Activated gamma-delta T cell treated with anti-CD3 and anti-CD28 coated beads, Interleukin-2, amount 50 U/mL, for 16 hours (primary cell): ENCODE measurements around the gene SHKBP1.

Experiments
- DNase-seq: peaks from one replicate; pipeline ENCODE4 v3.0.0-alpha.2; 2020; ENCODE audit warnings: low read depth

SHKBP1 gene

DNA sequence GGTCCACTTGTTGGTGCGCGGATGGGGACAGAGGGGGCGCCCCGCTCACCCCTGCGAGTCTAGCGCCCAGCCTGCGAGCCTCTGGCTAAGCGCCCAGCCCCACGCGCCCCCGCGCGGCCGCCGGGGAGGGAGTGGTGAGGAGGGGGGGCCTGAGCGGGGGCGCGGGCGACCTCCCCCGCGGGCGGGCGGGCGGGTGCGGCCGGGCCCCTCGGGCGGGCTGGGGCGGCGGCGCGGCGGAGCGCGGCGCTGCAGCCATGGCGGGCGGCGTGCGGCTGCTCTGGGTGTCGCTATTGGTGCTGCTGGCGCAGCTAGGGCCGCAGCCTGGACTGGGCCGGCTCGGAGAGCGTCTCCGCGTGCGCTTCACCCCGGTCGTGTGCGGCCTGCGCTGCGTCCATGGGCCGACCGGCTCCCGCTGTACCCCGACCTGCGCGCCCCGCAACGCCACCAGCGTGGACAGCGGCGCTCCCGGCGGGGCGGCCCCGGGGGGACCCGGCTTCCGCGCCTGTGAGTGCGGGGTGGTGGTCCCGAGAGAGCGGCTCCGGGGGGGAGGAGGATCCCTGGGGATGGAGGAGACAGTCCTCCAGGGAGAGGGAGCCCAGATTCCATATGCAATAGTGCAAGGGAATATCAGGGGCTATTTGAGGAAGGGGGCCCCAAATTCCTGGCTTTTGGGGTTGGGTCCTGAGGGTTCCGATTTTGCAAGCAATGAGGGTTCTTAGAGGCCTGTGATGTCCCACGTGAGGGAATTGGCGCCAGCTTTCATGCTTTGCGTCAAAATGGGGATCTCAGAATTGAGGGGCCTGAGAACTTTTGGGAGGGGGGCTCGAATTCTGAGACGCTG, 24.7 kb downstream of the SHKBP1 start, which contains the start of gene LTBP4:
Gene LTBP4 (plus strand): TSS at position 236 of the 841 bp plus-strand sequence. CDS start 19 bp downstream, at position 255.
- no peak for DNase-seq

DNA sequence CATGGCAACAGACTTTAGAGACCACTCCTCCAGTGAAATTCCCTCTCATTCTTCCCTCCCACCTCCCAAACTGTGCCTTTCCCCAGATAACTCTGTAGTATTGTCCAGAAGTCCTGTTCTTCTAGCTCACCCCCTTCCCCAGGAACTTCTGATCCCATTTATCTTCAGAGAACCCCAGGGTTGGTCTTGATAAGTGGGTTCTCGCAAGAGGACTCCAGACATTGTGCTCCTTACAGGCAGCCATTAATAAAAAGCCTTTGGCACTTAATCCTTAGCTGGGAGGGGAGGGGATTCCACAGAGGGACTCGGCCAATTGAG, 26.4 kb downstream of the SHKBP1 start:
- no peak for DNase-seq

DNA sequence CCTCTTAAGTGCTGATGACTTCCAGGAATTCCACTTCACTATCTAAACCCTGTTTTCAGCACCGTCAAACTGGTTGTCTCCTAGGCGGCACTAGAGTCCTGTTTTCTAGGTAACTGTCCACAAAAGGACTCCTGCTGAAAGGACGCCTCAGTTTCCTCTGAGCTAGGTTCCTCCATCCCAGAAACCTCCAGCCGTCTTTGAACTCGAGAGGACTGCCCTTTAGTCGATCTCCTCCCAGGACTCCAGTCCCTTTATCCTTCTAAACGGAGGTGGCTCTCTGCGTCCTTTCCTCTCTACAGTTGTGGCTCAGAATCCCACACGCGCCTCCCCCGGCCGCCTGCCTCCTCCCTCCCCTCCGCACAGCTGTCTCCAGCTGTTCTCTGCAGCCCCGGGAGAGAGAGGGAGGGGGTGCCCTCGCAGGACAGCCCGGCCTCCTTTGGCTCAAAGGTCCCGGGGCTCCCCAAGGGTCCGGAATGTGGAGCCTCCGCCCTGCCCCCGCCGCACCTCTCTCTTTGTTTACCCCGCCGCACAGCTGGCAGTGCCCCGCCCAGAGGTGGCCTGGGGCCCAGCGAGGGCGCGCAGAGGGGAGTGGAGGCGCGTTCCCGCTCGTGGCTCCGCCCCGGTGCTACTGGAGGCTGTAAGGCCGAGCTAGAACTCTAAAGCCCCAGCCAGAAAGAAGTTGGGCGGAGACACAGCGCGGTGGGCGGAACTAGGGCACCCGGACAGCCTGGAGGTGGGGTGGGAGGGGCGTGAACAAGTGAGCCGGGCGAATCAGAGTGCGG, 26.9 kb downstream of the SHKBP1 start:
- peak; percentile 90 for DNase-seq

DNA sequence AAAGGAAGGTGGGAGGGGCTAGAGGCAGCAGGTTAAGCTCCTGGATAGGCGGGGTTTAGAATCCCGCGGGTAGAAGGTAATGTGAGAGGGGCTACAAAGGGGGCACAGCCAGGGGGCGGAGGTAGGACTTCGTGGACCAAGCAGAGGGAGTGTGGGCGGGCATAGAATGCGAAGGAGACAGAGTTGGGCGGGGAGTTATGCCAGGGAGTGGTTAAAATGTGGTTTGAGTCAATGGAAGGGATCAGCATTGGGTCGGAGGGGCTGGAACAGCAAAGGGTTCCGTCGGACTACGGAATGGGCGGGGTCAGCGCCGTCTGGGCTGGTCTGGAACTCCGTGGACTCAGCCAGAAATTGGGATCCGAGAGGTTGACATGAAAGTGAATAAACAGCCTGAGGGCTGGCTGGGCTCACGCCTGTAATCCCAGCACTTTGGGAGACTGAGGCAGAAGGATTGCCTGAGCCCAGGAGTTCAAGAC, 27.5 kb downstream of the SHKBP1 start:
- no peak for DNase-seq

DNA sequence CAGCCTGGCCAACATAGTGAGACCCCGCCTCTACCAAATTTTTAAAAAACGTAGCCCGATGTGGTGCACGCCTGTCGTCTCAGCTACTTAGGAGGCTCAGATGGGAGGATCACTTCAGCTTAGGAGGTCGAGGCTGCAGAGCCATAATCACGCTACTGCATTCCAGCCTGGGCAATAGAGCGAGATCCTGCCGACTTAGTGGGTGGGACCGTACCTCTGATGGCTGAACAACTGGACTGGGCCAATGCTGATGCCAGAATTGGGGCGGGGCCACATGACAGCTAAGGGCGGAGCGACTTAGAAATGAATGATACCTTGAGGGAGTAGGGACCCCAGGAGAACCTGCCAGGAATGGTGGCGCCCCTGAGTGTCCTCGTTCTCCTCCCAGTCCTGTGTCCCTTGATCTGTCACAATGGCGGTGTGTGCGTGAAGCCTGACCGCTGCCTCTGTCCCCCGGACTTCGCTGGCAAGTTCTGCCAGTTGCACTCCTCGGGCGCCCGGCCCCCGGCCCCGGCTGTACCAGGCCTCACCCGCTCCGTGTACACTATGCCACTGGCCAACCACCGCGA, 28.1 kb downstream of the SHKBP1 start:
- DNase-seq, result no peak

DNA sequence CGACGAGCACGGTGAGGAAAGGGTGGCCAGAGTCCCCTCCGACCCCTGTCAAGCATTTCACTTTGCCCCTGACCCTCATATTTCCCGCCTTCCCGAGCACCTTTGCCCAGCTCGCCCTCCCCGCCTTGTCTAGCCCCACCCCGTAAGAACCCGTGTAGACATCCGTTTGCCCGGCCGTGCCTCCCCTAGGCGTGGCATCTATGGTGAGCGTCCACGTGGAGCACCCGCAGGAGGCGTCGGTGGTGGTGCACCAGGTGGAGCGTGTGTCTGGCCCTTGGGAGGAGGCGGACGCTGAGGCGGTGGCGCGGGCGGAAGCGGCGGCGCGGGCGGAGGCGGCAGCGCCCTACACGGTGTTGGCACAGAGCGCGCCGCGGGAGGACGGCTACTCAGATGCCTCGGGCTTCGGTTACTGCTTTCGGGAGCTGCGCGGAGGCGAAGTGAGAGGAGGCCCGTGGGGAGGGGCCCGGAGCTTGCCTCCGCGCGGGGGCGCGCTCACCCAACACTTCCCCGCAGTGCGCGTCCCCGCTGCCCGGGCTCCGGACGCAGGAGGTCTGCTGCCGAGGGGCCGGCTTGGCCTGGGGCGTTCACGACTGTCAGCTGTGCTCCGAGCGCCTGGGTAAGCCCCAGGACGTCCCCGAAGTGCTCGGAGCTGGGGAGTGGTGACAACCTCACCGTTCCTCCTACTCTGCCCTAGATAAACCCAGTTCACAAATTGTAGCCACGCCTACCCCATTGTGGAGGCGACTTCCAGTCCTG, 28.7 kb downstream of the SHKBP1 start:
- DNase-seq, result peak; percentile 69

DNA sequence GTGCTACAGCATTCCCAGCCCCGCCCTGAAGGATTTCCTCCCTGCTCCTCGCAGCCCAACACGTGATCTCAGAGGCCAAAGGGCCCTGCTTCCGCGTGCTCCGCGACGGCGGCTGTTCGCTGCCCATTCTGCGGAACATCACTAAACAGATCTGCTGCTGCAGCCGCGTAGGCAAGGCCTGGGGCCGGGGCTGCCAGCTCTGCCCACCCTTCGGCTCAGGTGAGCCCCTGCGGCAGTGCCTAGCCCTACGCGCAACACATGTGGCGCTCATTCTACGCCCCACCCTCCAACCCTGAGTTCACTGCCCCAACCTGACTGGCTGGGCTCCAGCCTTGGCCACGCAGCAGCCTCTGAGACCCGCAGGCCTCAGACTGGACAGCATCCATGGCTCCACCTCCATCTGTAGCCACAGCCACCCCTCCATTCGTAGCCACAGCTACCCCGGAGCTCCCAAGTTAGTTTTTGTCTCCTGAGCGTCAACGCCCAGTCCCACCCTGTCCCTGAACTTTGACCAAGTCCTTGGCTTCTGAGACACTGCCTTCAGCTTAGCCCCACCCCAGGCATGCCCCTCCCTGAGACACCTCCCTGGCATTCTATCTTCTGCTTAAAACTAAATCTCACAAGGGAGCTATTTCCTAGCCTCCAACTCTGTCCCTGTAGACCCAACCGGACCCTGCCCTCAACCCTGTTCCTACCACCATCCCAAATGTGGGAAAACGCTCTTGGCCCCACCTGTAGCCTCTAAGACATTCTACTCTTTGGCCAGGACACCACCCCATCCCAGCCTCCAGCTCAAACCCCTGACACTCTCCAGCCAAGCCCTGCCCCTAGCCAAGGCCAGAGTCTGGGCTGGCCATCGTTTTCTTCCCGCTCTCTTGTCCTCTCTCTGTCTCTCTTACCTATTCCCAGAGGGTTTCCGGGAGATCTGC, 30.9 kb downstream of the SHKBP1 start:
- DNase-seq, result no peak

DNA sequence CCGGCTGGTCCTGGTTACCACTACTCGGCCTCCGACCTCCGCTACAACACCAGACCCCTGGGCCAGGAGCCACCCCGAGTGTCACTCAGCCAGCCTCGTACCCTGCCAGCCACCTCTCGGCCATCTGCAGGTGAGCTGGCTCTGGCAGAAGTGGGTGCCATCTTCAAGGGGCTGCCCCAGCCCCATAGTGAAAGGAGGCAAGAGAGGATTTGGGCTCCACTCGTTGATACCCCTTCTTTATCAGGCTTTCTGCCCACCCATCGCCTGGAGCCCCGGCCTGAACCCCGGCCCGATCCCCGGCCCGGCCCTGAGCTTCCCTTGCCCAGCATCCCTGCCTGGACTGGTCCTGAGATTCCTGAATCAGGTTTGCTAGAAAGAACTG, 31.6 kb downstream of the SHKBP1 start:
- no peak for DNase-seq

DNA sequence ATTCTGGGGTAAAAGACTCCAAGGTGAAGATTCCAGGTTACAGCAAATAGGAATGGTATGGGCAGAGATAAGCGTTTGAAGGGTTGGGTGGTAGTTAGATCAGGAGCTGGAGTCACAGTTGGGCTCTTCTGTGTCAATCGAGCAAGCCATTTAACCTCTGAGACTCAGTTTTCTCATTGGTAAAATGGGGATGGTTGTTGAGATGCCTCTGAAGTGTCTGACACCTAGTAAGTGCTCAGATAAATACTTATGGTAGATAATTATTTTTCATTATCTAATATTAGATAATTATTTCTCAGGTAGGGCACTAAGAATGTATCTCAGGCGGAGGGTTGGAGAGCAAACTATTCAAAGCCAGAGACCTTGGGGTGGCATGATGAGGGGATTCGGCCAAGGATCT, 32.3 kb downstream of the SHKBP1 start:
- DNase-seq, result no peak

DNA sequence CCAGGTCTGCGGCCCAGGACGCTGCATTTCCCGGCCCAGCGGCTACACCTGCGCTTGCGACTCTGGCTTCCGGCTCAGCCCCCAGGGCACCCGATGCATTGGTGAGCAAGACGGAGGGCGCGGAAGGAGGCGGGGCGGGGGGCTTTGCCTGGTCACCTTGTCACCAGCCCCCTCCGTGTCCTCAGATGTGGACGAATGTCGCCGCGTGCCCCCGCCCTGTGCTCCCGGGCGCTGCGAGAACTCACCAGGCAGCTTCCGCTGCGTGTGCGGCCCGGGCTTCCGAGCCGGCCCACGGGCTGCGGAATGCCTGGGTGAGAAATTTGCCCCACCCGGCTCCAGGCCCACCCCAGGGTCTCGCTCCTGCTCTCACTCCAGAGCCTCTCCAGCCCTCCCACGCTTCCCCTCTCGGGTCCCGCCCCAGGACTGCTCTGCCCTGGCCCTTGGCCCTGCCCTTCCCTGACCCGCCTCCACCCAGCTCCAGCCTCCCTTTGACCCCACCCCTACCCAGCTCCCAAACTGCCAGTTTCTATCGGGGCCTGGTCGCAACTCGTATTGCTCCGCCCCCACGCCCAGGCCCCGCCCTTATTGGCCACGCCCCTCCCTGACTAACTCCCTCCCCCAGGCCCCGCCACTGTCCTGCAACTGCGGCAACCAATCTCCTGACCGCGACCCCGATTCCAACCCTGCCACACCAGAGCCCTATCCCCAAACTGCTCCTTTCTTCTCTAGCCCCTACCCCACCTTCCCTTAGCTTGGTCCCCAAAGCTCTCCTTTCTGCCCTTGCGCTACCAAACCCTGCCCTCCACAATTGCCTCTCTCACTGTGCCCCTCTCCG, 33.1 kb downstream of the SHKBP1 start:
- DNase-seq, result peak; percentile 77

DNA sequence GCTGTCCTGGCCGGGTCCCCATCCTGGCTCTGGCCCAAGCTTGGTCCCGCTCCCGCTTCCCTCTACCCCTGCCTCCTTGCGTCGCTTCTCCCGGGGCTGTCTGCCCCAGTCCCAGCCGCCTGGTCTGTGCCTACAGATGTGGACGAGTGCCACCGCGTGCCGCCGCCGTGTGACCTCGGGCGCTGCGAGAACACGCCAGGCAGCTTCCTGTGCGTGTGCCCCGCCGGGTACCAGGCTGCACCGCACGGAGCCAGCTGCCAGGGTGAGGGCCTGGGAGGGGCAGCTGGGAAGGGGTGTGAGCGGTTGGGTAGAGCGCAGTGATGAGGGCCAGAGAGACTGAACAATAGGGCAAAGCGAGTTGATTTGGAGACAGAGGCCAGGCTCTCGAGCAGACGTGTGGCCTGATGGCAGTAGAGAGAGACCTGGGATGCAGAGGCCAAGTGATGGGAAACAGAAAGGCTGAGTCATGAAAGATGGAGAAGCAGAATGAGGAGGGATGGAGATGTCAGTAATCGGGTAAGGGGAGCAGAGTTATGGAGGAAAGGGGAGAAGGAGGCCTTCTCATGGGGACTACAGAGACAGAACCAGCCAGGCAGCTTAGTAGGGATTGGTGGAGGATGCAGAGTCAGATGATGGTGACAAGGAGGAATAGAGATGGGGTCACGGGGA, 33.9 kb downstream of the SHKBP1 start:
- peak; percentile 31 for DNase-seq

DNA sequence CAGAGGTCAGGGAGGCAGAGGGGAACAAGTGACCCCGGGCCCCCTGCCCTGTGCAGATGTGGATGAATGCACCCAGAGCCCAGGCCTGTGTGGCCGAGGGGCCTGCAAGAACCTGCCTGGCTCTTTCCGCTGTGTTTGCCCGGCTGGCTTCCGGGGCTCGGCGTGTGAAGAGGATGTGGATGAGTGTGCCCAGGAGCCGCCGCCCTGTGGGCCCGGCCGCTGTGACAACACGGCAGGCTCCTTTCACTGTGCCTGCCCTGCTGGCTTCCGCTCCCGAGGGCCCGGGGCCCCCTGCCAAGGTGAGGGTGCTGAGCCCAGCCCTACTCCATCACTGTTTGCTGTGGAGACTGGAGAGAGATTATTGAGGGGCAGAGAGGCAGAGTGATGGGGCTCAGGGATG, 34.4 kb downstream of the SHKBP1 start:
- DNase-seq, result no peak

DNA sequence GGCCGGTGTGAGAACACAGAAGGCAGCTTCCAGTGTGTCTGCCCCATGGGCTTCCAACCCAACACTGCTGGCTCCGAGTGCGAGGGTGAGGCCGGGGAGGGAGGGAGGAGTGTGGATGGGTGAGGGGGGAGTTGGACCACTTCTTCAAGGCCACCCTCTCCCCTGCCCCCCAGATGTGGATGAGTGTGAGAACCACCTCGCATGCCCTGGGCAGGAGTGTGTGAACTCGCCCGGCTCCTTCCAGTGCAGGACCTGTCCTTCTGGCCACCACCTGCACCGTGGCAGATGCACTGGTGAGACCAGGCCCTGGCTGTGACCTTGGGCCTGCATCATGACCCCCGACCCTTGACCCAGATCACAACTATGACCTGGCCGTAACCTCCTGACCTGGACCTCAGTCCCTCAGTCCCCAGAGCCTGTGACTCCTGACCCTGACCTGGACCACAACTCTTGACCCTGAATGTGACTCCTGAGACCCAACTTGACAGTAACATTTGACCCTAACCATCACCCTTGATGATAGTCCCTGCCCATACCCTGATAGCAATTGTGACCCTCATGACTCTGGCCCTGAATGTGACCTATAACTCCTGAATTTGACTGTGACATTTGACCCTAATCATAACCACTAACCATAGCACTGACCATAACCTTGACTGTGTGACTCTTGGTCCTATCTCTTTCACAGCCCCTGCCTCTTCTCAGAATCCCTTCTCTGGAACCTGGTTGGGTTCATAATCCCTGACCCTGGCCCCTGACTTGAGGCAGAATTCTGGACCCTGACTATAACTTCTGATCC, 35.4 kb downstream of the SHKBP1 start:
- no peak for DNase-seq

DNA sequence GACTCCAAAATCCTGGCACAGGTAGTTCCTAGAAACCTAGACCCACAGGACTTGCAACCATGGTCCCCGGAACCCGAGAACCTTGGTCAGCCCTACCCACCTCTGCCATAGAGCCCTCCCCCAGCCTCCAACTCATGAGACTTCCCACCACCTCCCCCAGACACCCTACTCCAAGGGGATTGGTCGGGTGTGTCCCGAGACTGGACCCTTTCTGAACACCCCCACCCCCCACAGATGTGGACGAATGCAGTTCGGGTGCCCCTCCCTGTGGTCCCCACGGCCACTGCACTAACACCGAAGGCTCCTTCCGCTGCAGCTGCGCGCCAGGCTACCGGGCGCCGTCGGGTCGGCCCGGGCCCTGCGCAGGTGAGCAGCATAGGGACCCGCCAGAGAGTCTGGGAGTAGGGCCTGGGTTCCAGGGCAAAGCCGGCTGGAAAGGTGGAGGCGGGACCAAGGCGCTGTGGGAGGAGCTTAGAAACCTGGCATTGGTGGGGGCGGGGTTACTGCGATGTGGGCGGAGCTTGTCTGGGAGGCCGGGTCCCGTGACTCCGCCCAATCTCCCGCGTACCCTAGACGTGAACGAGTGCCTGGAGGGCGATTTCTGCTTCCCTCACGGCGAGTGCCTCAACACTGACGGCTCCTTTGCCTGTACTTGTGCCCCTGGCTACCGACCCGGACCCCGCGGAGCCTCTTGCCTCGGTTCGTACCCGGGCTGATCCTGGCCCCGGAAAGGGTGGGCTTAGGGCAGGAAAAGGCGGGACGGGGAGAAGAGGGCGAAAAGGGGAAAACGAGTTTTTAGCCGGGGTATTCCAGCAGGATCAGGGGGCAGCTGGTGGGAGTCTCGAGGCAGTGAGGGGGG, 36.4 kb downstream of the SHKBP1 start:
- peak; percentile 56 for DNase-seq

DNA sequence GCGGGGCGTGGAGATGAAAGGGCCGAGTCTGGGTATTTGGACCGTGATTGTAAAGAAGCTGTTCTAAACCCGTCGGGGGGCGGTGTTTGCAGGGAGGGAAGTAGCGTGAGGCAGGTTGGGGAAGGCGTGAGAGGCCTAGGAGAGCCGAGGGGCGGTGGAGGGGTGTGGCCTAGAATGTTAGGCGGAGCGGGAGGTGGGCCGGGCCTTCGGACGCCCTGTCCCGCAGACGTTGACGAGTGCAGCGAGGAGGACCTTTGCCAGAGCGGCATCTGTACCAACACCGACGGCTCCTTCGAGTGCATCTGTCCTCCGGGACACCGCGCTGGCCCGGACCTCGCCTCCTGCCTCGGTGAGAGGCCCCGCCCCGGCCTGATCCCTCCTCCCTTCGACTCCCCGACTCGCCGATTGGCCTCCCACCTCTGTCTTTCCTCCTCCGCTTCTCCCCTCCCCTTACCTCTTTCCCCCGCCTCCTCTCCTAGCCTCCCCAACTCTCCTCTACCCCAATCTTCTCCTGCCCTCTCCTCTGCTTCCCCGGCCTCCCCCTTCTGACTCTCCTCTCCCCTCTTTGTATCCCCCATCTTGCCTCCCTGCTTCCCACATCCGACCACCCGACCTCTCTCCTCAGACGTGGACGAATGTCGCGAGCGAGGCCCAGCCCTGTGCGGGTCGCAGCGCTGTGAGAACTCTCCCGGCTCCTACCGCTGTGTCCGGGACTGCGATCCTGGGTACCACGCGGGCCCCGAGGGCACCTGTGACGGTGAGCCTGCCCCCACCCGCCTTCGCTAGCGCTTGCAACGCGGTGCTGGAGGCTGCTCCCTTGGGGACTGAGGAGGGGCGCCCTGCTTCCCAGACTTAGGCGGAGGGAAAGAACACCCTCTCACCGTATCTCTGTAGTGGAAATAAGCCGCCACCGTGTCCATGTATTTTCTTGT, 37.3 kb downstream of the SHKBP1 start:
- peak; percentile 75 for DNase-seq

DNA sequence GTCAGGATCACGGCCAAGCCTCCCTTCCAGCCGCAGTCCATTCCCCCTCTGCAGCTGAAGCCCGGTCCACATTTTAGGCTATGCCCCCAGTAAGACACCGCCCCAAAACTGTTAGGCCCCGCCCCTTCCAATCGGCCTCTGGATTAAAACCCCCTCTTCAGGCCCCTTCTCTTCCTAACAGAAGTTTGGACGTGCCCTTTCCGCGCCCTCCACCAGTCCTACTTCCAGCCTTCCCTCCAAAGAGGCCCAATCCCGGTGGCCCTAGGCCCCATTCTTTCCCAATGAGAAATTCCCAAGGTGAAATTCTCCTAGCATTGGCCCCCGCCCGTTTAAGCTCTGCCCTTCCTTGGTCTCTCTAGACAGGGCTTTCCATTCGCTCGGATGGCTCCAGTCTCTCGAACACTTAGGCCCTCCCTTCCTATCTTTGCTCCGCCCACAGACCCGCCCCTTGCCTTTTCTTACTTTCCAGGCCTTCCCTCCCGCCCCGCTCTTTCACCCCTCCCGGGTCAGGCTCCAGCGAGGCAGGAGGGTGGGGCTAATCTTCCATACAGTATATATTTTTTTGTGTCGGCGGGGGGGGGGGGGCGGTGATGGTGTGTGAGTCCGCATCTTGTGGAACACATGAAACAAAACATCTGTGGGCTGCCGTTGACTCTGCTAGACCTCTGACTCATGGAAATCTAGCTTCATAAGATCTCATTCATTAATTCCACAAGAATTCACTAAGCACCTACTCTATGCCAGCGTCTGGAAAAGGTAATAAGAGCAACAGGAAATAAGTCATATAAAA, 38.1 kb downstream of the SHKBP1 start:
- DNase-seq, result peak; percentile 79
